GM18861 (cell line): ENCODE results near the gene LCT.
"Not testable (repeated sequence)": the region's sequence is repeated elsewhere in the genome, so short reads cannot be mapped to it uniquely, and the experiment has no call there.

Source experiments
- ATAC-seq: cut with Tn5 transposase; IDR thresholded peaks from one replicate; pipeline ENCODE4 v1.9.1; 2021; ENCODE audit not compliant: unreplicated experiment

Gene LCT

DNA sequence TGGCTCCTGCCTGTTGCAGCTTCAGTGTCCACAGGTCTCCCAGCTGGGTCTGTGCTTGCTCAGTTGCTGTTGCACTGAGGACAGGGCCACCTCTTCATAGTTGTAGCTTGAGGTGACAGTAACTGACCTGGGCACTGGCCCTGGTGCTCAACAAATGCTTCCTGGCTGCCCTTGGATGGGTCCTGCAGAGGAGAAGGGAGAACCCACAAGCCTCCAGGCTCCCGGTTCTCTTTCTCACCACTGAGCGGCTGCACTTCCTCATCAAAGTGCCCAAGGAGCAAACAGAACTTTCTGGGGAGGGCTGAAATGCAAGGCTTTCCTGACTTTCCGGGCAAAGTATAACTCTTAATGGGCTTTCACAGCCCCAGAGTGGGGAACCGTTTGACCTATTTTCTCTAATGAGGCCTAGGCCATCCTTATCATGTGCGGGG is 38.7 kb downstream of the LCT start:
- no peak for ATAC-seq

GRCh38 chr2:135797497-135798274 is 39.3 kb downstream of the LCT start:
- ATAC-seq, result peak; percentile 60

- no peak for ATAC-seq
Measured at GRCh38 chr2:135796606-135797005, 40.4 kb downstream of the LCT start.

DNA sequence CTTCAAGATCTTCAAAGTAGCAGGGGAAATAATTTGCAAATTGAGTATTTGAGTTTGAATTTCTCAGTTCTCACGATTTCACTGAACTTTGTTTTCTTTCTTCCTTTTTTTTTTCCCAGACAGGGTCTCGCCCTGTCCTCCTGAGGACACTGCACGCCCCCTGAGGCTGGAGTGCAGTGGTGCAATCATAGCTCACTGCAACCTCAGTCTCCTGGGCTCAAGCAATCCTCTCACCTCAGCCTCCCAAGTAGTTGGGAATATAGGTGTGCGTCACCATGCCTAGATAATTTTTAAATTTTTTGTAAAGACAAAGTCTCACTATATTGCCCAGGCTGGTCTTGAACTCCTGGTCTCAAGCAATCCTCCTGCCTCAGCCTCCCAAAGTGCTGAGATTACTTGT is 41.3 kb downstream of the LCT start:
- ATAC-seq, result not testable (repeated sequence)

GRCh38 chr2:135792401-135793150 is 44.4 kb downstream of the LCT start:
- no peak for ATAC-seq

- ATAC-seq, result no peak
Measured at GRCh38 chr2:135791418-135792190, 45.4 kb downstream of the LCT start.

- ATAC-seq, result no peak
Measured at GRCh38 chr2:135790423-135790822, 46.6 kb downstream of the LCT start.

- ATAC-seq, result no peak
Measured at GRCh38 chr2:135786823-135787222, 50.2 kb downstream of the LCT start.

DNA sequence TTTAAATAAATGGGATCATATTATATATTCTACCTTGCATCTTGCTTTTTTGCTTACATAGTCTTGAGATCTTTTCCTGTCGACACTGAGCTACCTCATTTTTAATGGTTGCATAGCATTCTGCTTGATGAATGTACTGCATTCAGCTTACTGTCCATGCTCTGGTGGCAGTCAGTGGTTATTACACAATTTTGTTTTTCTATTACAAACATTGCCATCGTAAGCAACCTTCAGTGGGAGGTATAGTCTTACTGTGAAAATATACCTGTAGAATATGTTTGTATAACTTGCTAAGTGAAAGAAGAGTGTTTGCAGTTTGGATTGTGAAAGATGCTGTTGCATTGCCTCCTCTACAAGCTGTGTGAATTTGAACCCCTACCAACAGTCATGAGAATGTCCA is 52.0 kb downstream of the LCT start:
- ATAC-seq, result no peak

- ATAC-seq, result peak; percentile 52
Measured at GRCh38 chr2:135783439-135783838, 53.5 kb downstream of the LCT start.

DNA sequence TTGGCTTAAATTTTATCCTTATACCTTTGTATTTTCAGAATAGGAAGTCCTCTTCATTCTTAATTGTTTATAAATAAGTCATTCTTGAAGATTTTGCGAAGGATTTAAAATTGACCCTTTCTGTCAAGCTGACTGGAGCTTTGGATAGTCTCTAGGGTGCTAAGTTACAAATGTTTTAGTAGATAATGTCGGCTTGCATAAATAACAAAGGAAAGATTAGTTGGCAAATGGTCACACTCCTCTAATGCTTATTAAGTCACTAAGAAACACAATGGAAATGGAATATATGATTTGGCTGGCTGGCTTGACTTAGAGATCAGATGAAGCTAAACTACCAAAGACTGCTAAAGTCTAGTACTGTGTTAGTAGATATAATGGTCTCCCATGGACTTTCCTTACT is 54.8 kb downstream of the LCT start:
- ATAC-seq, result no peak

DNA sequence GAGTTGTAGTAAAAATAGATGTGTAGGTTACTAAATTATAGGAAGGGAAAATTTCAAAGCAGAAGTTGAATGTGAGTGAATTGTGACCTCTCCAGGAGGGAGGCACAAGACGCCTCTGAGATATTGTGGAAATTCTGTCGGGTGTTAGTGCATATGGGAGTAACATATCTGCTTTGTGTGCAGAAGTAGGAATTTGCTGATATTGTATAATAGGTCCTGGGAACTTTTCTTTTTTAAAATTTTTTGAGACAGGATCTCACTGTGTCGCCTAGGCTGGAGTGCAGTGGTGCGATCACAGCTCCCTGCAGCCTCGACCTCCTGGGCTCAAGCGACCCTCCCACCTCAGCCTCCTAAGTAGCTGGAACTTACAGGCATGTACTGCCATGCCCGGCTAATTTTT is 60.6 kb downstream of the LCT start:
- no peak for ATAC-seq

GRCh38 chr2:135775420-135775819 is 61.6 kb downstream of the LCT start:
- ATAC-seq, result no peak

- no peak for ATAC-seq
Measured at GRCh38 chr2:135773917-135774316, 63.1 kb downstream of the LCT start.

DNA sequence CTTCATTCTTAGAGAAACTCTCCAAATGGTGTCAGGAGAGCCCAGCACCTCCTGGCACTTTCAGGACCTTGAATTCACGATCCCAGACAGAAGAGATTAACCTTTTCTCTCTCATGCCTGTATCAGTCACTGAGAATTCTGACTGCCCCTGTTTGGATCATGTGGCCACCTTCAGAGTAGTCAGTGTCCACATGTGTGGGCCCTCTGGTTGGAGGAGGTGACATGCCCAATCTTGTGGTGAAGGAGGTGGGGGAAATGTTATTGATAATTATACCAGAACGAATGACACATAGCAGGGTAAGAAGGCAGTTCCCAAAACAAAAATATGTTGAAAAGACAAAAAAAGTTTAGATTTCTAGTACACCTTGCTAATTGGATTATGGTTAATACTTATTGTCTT is 63.7 kb downstream of the LCT start:
- no peak for ATAC-seq

DNA sequence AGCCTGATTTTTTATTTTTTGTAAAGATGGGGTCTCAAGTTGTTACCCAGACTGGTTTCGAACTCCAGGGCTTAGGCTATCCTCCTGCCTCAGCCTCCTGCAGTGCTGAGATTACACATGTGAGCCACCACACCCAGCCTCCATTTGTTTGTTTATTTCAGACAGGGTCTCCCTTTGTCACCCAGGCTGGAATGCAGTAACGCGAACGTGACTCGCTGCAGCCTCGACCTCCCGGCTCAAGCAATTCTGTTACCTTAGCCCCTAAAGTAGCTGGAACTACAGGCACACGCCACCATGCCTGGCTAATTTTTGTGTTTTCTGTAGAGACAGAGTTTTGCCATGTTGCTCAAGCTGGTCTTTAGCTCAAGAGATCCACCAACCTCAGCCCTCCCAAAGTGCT is 68.1 kb downstream of the LCT start:
- ATAC-seq, result no peak

DNA sequence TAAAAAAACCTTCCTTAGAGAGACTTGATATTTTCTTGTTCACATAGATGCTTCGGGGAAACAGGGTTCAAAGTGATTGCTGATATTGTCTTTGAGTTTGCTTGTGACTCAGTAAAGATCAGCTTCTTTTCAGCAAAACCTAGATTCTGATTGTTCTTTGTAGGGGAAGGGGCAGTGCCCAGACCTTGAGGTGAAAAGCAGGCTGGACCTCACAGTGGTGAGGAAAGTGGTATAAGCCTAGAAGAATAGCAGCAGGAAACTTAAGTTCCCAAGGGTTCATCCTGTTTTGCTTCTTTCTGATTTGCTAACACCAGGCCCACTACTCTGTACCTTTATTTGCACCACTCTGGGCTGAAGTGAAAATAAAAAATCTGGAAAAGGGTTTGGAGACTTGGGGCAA is 74.5 kb downstream of the LCT start:
- ATAC-seq, result no peak

DNA sequence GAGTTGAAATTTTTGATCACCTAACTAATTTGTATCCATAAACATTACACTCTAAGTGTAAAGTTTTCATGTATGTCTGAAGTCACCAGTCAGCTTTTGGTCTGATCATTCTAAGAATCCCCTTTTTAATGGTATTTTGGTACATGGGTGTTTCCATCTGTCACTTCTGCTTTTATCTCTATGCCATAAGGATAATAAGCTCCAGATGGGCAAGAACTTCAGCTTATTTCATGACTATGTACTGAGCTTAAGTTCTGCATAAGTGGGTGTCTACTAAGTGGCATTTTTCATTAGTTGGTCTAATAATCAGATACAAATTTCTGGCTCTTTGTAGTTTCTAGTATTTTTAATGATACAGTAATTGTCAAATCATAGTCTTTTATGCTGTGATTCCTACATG is 75.0 kb downstream of the LCT start:
- ATAC-seq, result no peak

GRCh38 chr2:135756692-135757091 is 80.3 kb downstream of the LCT start:
- ATAC-seq, result no peak

- ATAC-seq, result no peak
Measured at GRCh38 chr2:135755573-135755972, 81.4 kb downstream of the LCT start.

- ATAC-seq, result no peak
Measured at GRCh38 chr2:135745545-135745944, 91.4 kb downstream of the LCT start.
